GM10248 (cell line): ENCODE data around the gene KCNQ5.

ENCODE experiments used
- CTCF ChIA-PET: fragments of 300-600 bp; sonication (Branson Sonifier 250); formaldehyde crosslinking; extraction: SDS; loops from one replicate; lab custom pipeline; 2021; ENCODE audit warnings: antibody characterized with exemption; lab: Yijun Ruan, JAX
- POLR2A ChIA-PET: fragments of 350-650 bp; sonication (Branson Sonifier 250); formaldehyde crosslinking; extraction: SDS; loops from one replicate; lab custom pipeline; 2020; ENCODE audit warnings: antibody characterized with exemption; lab: Yijun Ruan, JAX
- DNase-seq: peaks from one replicate; pipeline ENCODE4 v3.0.0; 2012; ENCODE audit errors: extremely low spot score
- CTCF ChIP-seq: IDR thresholded peaks from 2 replicates; pipeline ENCODE4 v1.5.1; 2012; ENCODE audit warnings: mild to moderate bottlenecking, low read depth; ENCODE audit errors: extremely low read depth, missing control alignments, control extremely low read depth

Gene KCNQ5

GRCh38 chr6:72784581-72784980 is 162.7 kb downstream of the KCNQ5 start:
- ChIA-PET POLR2A (no interaction called here), CTCF (no interaction called here)
- TF ChIP-seq CTCF, result no peak
- no peak for DNase-seq

GRCh38 chr6:72787391-72788031 is 165.6 kb downstream of the KCNQ5 start:
- no peak for DNase-seq
- ChIA-PET POLR2A (no interaction called here), CTCF (interaction anchor here (0.9 to 1.5 kb wide), 2 partner anchors 9 to 15 kb away, joined by 3 to 5 read pairs; no protein-coding TSS in a partner anchor)
- TF ChIP-seq CTCF, result no peak

- ChIA-PET CTCF (interaction anchor here (0.9 to 1.5 kb wide), 5 partner anchors 8 to 36 kb away, joined by 3 to 5 read pairs (median 3); no protein-coding TSS in a partner anchor), POLR2A (no interaction called here)
- no peak for DNase-seq
- TF ChIP-seq CTCF, result no peak
Measured at GRCh38 chr6:72788188-72788587, 166.3 kb downstream of the KCNQ5 start.

- CTCF ChIA-PET, result interaction anchor here (1.0 to 1.3 kb wide), 3 partner anchors 10 to 35 kb away, joined by 3 read pairs; no protein-coding TSS in a partner anchor
- no peak for DNase-seq
- POLR2A ChIA-PET, result interaction anchor here (0.6 kb wide), 1 partner anchor 153 kb away, joined by 5 read pairs; no protein-coding TSS in a partner anchor
- TF ChIP-seq CTCF, result no peak
Measured at GRCh38 chr6:72789145-72789544, 167.3 kb downstream of the KCNQ5 start.

GRCh38 chr6:72792692-72793091 is 170.8 kb downstream of the KCNQ5 start:
- ChIA-PET POLR2A (no interaction called here), CTCF (no interaction called here)
- TF ChIP-seq CTCF, result no peak
- DNase-seq, result no peak

GRCh38 chr6:72793641-72794395 is 172.0 kb downstream of the KCNQ5 start:
- CTCF ChIA-PET, result interaction anchor here (1.3 kb wide), 1 partner anchor 10 kb away, joined by 3 read pairs; no protein-coding TSS in a partner anchor
- no peak for DNase-seq
- no peak for TF ChIP-seq CTCF
- POLR2A ChIA-PET, result no interaction called here
